Liver (tissue), 9 donors: Measurements from ENCODE around the gene ZNF276. TPM values are rescaled to one million over a fixed set of nuclear protein-coding genes. Genes with fewer than 3 reads are reported as not detected.

Experiments used
- DNase-seq: peaks from one replicate; pipeline ENCODE4 v3.0.0-alpha.2; 2017; ENCODE audit warnings: low spot score
- H3K27ac ChIP-seq, 2 donors: one replicate each; pipeline ENCODE4 v1.7.0; 2013; ENCODE audit warnings: inconsistent platforms in 2 of 2, low read length in 2 of 2, control low read depth in 1 of 2, low read depth in 1 of 2, mild to moderate bottlenecking in 1 of 2
- H3K27me3 ChIP-seq, 4 donors: one replicate each; pipeline versions ENCODE4 v1.6.1 to v1.7.0; 2013; ENCODE audit warnings: low read length in 3 of 4, inconsistent platforms in 1 of 4, mild to moderate bottlenecking in 1 of 4, moderate library complexity in 1 of 4; ENCODE audit not compliant: control insufficient read depth in 4 of 4, insufficient read depth in 4 of 4
- H3K36me3 ChIP-seq, 4 donors: one replicate each; pipeline versions ENCODE4 v1.6.1 to v1.7.0; 2013; ENCODE audit warnings: low read length in 3 of 4, mild to moderate bottlenecking in 3 of 4, low read depth in 1 of 4, moderate library complexity in 1 of 4; ENCODE audit not compliant: control insufficient read depth in 4 of 4, insufficient read depth in 3 of 4
- H3K4me1 ChIP-seq, 4 donors: one replicate each; pipeline versions ENCODE4 v1.6.1 to v1.7.0; 2013; ENCODE audit warnings: low read length in 3 of 4, mild to moderate bottlenecking in 3 of 4, moderate library complexity in 1 of 4; ENCODE audit not compliant: control insufficient read depth in 4 of 4, insufficient read depth in 4 of 4
- H3K4me3 ChIP-seq, 3 donors: one replicate each; pipeline versions ENCODE4 v1.6.1 to v1.7.0; 2013; ENCODE audit warnings: low read length in 3 of 3, control low read depth in 1 of 3, low read depth in 1 of 3, mild to moderate bottlenecking in 1 of 3
- H3K9ac ChIP-seq, 2 donors: one replicate each; pipeline ENCODE4 v1.7.0; 2013; ENCODE audit warnings: low read length in 2 of 2, mild to moderate bottlenecking in 2 of 2, moderate library complexity in 2 of 2, control low read depth in 1 of 2, low read depth in 1 of 2
- H3K9me3 ChIP-seq, 4 donors: one replicate each; pipeline versions ENCODE4 v1.6.1 to v1.7.0; 2013; ENCODE audit warnings: low read length in 3 of 4; ENCODE audit not compliant: control insufficient read depth in 4 of 4
- EGR1 ChIP-seq, 2 donors: IDR thresholded peaks; 2 replicates each; pipeline ENCODE4 v1.6.1; 2016 to 2018; ENCODE audit warnings: antibody characterized with exemption in 2 of 2, low read depth in 2 of 2
- FOXA1 ChIP-seq: IDR thresholded peaks from 2 replicates; pipeline ENCODE4 v1.6.1; 2016; ENCODE audit warnings: antibody characterized with exemption
- FOXA2 ChIP-seq: IDR thresholded peaks from 2 replicates; pipeline ENCODE4 v1.6.1; 2016; ENCODE audit warnings: antibody characterized with exemption
- GABPA ChIP-seq, 2 donors: IDR thresholded peaks in 1 of 2; conservative IDR thresholded peaks in 1 of 2; 2 replicates each; pipeline ENCODE4 v1.6.1; 2016; ENCODE audit warnings: antibody characterized with exemption in 2 of 2, mild to moderate bottlenecking in 1 of 2, moderate library complexity in 1 of 2
- JUND ChIP-seq, 2 donors: IDR thresholded peaks; 2 replicates each; pipeline ENCODE4 v1.6.1; 2016; ENCODE audit warnings: antibody characterized with exemption in 2 of 2
- NR2F2 ChIP-seq: IDR thresholded peaks from 2 replicates; pipeline ENCODE4 v1.6.1; 2016; ENCODE audit warnings: antibody characterized with exemption
- RXRA ChIP-seq, 2 donors: IDR thresholded peaks; 2 replicates each; pipeline ENCODE4 v1.6.1; 2017 to 2018; ENCODE audit warnings: antibody characterized with exemption in 2 of 2, mild to moderate bottlenecking in 1 of 2
- TAF1 ChIP-seq: conservative IDR thresholded peaks from 2 replicates; pipeline ENCODE4 v1.6.1; 2016; ENCODE audit warnings: antibody characterized with exemption, mild to moderate bottlenecking
- YY1 ChIP-seq: IDR thresholded peaks from 2 replicates; pipeline ENCODE4 v1.6.1; 2016; ENCODE audit warnings: antibody characterized with exemption, mild to moderate bottlenecking
- WGBS: extraction: QIAGEN DNeasy Blood & Tissue Kit; methylation state at CpG from one replicate; pipeline ENCODE4 v1.1.7; 2013; 5-methylcytosine and 5-hydroxymethylcytosine counted together
- polyA plus RNA-seq, 2 donors: library from polyadenylated mRNA; stranded (reverse) in 1 of 2; unstranded in 1 of 2; fragments of 200-250 nt in 1 of 2; fragments of >200 nt in 1 of 2; fragmentation: Nextera tagmentation in 1 of 2; extraction: Ambion mirVana in 1 of 2; gene quantifications; one replicate each; pipeline versions ENCODE4 v1.2.1 to v1.2.3, GENCODE V29; 2013 to 2015
- total RNA-seq, 2 donors: library from RNA; depleted of rRNA; stranded (reverse); fragments of >200 nt; gene quantifications; one replicate each; pipeline ENCODE4 v1.2.3, GENCODE V29; 2014
- TF ChIP-seq, protein P1 (sequence below): IDR thresholded peaks from 2 replicates; pipeline ENCODE4 v1.6.1; 2016; ENCODE audit warnings: antibody characterized with exemption
- TF ChIP-seq, protein P2 (sequence below): IDR thresholded peaks from 2 replicates; pipeline ENCODE4 v1.6.1; 2016; ENCODE audit warnings: antibody characterized with exemption, mild to moderate bottlenecking
- TF ChIP-seq, protein P3 (sequence below): IDR thresholded peaks from 2 replicates; pipeline ENCODE4 v1.6.1; 2016; ENCODE audit warnings: antibody characterized with exemption
- TF ChIP-seq, protein P4 (sequence below): fragments of 150-350 bp; IDR thresholded peaks from 2 replicates; pipeline ENCODE4 v1.5.1; 2017; ENCODE audit warnings: improper control_type of control experiment, low read depth, low read length; ENCODE audit not compliant: missing input control
- donor health status: healthy.
- donor health status: healthy.
- donor health status: healthy.
- donor health status: healthy.
- donor health status: healthy.

Gene ZNF276
- total and polyA plus RNA-seq, 4 donors = 4.9 to 22.8 (median 8.7) TPM

DNA sequence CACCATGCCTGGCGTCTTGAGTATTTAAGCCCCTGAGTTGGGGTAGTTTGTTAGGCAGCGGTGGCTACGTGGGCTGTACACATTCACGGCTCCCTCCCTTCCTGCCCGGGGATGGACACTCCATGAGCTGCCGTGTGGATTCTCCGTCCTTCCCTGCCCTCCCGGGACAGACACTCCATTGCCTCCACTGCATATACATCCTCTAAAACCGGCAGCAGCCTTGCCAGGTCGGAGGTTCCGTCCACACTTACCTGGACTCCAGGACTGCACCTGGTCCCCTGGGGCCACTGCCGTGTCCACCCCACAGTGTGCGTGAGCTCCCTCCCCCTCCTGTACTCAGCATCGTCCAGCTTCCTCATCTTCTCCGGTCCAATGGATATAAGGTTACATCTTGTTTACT, 16.3 kb upstream of the ZNF276 start (continued):
- TF ChIP-seq EGR1 (IDR thresholded peaks at IDR 0.05; ENCODE audit: low read depth in 2 of 2) (no peak), TAF1 (no peak), GABPA (IDR thresholded peaks at IDR 0.05 in 1 of 2, conservative IDR thresholded peaks at IDR 0.05 in 1 of 2) (no peak)
- TF ChIP-seq, protein P1, sequence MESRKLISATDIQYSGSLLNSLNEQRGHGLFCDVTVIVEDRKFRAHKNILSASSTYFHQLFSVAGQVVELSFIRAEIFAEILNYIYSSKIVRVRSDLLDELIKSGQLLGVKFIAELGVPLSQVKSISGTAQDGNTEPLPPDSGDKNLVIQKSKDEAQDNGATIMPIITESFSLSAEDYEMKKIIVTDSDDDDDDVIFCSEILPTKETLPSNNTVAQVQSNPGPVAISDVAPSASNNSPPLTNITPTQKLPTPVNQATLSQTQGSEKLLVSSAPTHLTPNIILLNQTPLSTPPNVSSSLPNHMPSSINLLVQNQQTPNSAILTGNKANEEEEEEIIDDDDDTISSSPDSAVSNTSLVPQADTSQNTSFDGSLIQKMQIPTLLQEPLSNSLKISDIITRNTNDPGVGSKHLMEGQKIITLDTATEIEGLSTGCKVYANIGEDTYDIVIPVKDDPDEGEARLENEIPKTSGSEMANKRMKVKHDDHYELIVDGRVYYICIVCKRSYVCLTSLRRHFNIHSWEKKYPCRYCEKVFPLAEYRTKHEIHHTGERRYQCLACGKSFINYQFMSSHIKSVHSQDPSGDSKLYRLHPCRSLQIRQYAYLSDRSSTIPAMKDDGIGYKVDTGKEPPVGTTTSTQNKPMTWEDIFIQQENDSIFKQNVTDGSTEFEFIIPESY = no peak

DNA sequence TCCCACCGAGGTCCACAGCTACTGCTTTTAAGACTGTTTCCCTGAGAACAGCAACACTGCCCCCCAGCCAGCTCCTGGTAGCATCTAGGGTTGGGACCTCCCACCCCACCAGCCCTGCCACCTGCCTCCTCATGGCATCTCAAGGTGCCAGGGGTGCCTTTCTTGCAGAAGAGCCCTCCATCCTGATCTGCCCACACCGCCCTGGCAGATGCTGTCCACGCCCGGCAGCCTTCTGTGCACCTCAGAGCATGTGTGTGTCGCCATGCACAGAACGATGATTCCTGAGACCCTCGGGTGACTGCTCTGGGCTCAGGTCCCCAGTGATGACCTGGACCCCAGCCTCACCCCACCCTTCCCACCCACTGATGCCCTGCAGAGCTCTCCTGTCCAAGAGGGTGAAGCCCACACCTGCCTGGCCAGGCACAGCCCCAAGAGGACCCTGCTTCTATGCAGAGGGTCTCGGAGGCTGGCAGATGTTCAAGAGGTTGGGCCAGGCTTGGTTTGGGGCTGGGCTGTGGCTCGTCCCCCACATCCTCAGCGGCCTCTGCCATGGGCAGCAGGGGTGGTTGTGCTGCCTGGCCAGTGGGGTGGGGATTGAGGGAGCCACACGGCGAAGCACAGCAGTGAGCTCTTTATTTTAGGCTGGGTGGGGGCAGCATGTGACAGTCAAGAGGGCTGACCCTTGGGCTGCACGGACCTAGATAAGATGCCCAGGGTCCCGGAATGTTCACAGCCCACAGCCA, 14.6 kb upstream of the ZNF276 start:
- Histone ChIP-seq H3K9me3 (no peaks in the 10 kb centered on the region), H3K4me3 (no peak overlapping the region), H3K36me3 (peaks cover 0 to 6% (median 1%) of the 10 kb centered on the region in 4 donors), H3K27ac (no peak overlapping the region), H3K27me3 (no peaks in the 10 kb centered on the region), H3K4me1 (peaks cover 3 to 11% (median 6%) of the 10 kb centered on the region in 4 donors), H3K9ac (no peak overlapping the region)
- WGBS = 88% methylated on average over 14 of the region's 14 CpGs
- DNase-seq = no peak
- TF ChIP-seq YY1 = no peak
- TF ChIP-seq, protein P2, sequence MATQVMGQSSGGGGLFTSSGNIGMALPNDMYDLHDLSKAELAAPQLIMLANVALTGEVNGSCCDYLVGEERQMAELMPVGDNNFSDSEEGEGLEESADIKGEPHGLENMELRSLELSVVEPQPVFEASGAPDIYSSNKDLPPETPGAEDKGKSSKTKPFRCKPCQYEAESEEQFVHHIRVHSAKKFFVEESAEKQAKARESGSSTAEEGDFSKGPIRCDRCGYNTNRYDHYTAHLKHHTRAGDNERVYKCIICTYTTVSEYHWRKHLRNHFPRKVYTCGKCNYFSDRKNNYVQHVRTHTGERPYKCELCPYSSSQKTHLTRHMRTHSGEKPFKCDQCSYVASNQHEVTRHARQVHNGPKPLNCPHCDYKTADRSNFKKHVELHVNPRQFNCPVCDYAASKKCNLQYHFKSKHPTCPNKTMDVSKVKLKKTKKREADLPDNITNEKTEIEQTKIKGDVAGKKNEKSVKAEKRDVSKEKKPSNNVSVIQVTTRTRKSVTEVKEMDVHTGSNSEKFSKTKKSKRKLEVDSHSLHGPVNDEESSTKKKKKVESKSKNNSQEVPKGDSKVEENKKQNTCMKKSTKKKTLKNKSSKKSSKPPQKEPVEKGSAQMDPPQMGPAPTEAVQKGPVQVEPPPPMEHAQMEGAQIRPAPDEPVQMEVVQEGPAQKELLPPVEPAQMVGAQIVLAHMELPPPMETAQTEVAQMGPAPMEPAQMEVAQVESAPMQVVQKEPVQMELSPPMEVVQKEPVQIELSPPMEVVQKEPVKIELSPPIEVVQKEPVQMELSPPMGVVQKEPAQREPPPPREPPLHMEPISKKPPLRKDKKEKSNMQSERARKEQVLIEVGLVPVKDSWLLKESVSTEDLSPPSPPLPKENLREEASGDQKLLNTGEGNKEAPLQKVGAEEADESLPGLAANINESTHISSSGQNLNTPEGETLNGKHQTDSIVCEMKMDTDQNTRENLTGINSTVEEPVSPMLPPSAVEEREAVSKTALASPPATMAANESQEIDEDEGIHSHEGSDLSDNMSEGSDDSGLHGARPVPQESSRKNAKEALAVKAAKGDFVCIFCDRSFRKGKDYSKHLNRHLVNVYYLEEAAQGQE = no peak
- no peak for TF ChIP-seq GABPA (IDR thresholded peaks at IDR 0.05 in 1 of 2, conservative IDR thresholded peaks at IDR 0.05 in 1 of 2)
- no peak for TF ChIP-seq NR2F2
- TF ChIP-seq RXRA (IDR thresholded peaks at IDR 0.05) = no peak
- no peak for TF ChIP-seq EGR1 (IDR thresholded peaks at IDR 0.05; ENCODE audit: low read depth in 2 of 2)
- no peak for TF ChIP-seq FOXA2
- no peak for TF ChIP-seq JUND (IDR thresholded peaks at IDR 0.05)
- TF ChIP-seq, protein P3, sequence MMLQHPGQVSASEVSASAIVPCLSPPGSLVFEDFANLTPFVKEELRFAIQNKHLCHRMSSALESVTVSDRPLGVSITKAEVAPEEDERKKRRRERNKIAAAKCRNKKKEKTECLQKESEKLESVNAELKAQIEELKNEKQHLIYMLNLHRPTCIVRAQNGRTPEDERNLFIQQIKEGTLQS = no peak
- TF ChIP-seq, protein P1 = no peak
- TF ChIP-seq, protein P4, sequence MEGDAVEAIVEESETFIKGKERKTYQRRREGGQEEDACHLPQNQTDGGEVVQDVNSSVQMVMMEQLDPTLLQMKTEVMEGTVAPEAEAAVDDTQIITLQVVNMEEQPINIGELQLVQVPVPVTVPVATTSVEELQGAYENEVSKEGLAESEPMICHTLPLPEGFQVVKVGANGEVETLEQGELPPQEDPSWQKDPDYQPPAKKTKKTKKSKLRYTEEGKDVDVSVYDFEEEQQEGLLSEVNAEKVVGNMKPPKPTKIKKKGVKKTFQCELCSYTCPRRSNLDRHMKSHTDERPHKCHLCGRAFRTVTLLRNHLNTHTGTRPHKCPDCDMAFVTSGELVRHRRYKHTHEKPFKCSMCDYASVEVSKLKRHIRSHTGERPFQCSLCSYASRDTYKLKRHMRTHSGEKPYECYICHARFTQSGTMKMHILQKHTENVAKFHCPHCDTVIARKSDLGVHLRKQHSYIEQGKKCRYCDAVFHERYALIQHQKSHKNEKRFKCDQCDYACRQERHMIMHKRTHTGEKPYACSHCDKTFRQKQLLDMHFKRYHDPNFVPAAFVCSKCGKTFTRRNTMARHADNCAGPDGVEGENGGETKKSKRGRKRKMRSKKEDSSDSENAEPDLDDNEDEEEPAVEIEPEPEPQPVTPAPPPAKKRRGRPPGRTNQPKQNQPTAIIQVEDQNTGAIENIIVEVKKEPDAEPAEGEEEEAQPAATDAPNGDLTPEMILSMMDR = no peak
- no peak for TF ChIP-seq FOXA1
